ENCODE data around the gene PLCL1.

GRCh38 chr2:198052741-198053140, 248.3 kb downstream of the PLCL1 start:
- TF ChIP-seq SIN3A (IDR thresholded peaks at IDR 0.05; ENCODE audit: borderline replicate concordance, insufficient read depth, low read length) (no peak), REST (IDR thresholded peaks at IDR 0.05; ENCODE audit: insufficient read depth in 1 of 2, low read depth in 2 of 2, low read length in 2 of 2) (no peak), POLR2AphosphoS5 (IDR thresholded peaks at IDR 0.05; ENCODE audit: low read depth, low read length) (no peak), TAF1 (IDR thresholded peaks at IDR 0.05; ENCODE audit: borderline replicate concordance, insufficient read depth, low read length) (no peak)

Data from PFSK-1 (cell line).